ENCODE data around the gene MAP2K1.
"Not testable (repeated sequence)": the region's sequence is repeated elsewhere in the genome, so short reads cannot be mapped to it uniquely, and the experiment has no call there.

GRCh38 chr15:66393037-66393436 lies 6.3 kb downstream of the MAP2K1 start:
- not testable (repeated sequence) for TF ChIP-seq SUZ12 (IDR thresholded peaks at IDR 0.05; ENCODE audit: extremely low read depth, insufficient read depth, insufficient read length); YY1 (IDR thresholded peaks at IDR 0.05; ENCODE audit: insufficient read depth, insufficient read length)

Measured in NT2/D1 (cell line).